HCT116 (cell line): ENCODE results near the gene TANC1. TPM values are rescaled to one million over a fixed set of nuclear protein-coding genes. Genes with fewer than 3 reads are reported as not detected.

ENCODE experiments used
- ATAC-seq: fragments of 200-7000 bp; cut with Tn5 transposase; 2 replicates; pipeline ENCODE4 v1.9.1; 2020; ENCODE audit warnings: mild to moderate bottlenecking, moderate library complexity
- BruUV-seq: library from RNA; stranded (reverse); fragments of 400-500 nt; replicated peaks from 2 replicates; lab custom pipeline; 2021; lab: Mats Ljungman, UMichigan
- CTCF ChIA-PET: fragments of 300-600 bp; sonication (Branson Sonifier 250); formaldehyde crosslinking; loops from one replicate; lab custom pipeline; 2021; ENCODE audit warnings: antibody characterized with exemption; lab: Charles Lee
- POLR2A ChIA-PET: fragments of 300-600, 350-600 bp; sonication (Branson Sonifier 250); formaldehyde crosslinking; loops from one replicate; lab custom pipeline; 2021; ENCODE audit warnings: antibody characterized with exemption; lab: Charles Lee
- RAD21 ChIA-PET, 2 experiments: fragments of 300-600 bp; sonication (Branson Sonifier 250); formaldehyde crosslinking; loops; one replicate each; lab custom pipeline; 2023; ENCODE audit warnings: low total read pairs in 2 of 2; ENCODE audit not compliant: uncharacterized antibody in 2 of 2, unreplicated experiment in 2 of 2, low non-redundant PET in 1 of 2; lab: Charles Lee
- DNase-seq: peaks from one replicate; pipeline ENCODE4 v3.0.0-alpha.2; 2010; ENCODE audit warnings: low read depth, low spot score
- H2AFZ ChIP-seq: fragments of 200-600 bp; shearing (Covaris generic), sonication (generic); 2 replicates; pipeline ENCODE4 v1.6.1; 2017; ENCODE audit warnings: low read depth, mixed run types, mixed read lengths, antibody characterized with exemption, low read length; ENCODE audit not compliant: poor library complexity, severe bottlenecking
- H3K27ac ChIP-seq: 2 replicates; pipeline ENCODE4 v1.5.1; 2012; ENCODE audit warnings: low read depth, low read length
- H3K27me3 ChIP-seq: fragments of 200-600 bp; sonication (generic); 2 replicates; pipeline ENCODE4 v1.6.1; 2016; ENCODE audit warnings: mixed run types, low read length, mixed read lengths; ENCODE audit not compliant: insufficient read depth
- H3K36me3 ChIP-seq, 2 experiments: fragments of 200-500 bp in 1 of 2; fragments of 200-600 bp in 1 of 2; sonication (Bioruptor generic) in 1 of 2; sonication (generic) in 1 of 2; 2 replicates each; pipeline versions ENCODE4 v1.5.1 to v1.6.1; 2014 to 2016; ENCODE audit warnings: low read length in 2 of 2, inconsistent platforms in 1 of 2, mixed read lengths in 1 of 2, mixed run types in 1 of 2; ENCODE audit not compliant: insufficient read depth in 2 of 2, control insufficient read depth in 1 of 2
- H3K4me1 ChIP-seq, 2 experiments: fragments of 200-600 bp in 1 of 2; sonication (generic) in 1 of 2; 2 replicates each; pipeline versions ENCODE4 v1.5.1 to v1.6.1; 2012 to 2017; ENCODE audit warnings: low read length in 2 of 2, inconsistent platforms in 1 of 2, mild to moderate bottlenecking in 1 of 2, mixed read lengths in 1 of 2, mixed run types in 1 of 2, moderate library complexity in 1 of 2; ENCODE audit not compliant: insufficient read depth in 2 of 2, control insufficient read depth in 1 of 2
- H3K4me2 ChIP-seq: fragments of 200-600 bp; sonication (generic); 2 replicates; pipeline ENCODE4 v1.6.1; 2017; ENCODE audit warnings: mixed run types, low read length, mixed read lengths
- H3K4me3 ChIP-seq, 2 experiments: fragments of 200-600 bp in 1 of 2; sonication (generic) in 1 of 2; replicated peaks in 1 of 2; 2 replicates each; pipeline ENCODE4 v1.5.1; 2011 to 2016; ENCODE audit warnings: low read length in 2 of 2, control low read depth in 1 of 2, low read depth in 1 of 2, mild to moderate bottlenecking in 1 of 2, mixed read lengths in 1 of 2, mixed run types in 1 of 2
- H3K79me2 ChIP-seq: fragments of 200-600 bp; sonication (generic); 2 replicates; pipeline ENCODE4 v1.6.1; 2017; ENCODE audit warnings: mild to moderate bottlenecking, mixed run types, low read length, moderate library complexity, mixed read lengths; ENCODE audit not compliant: insufficient read depth
- H3K9ac ChIP-seq: fragments of 200-600 bp; sonication (generic); 2 replicates; pipeline ENCODE4 v1.6.1; 2016; ENCODE audit warnings: low read length, mixed read lengths
- H3K9me2 ChIP-seq: fragments of 200-600 bp; sonication (generic), shearing (Covaris generic); 2 replicates; pipeline ENCODE4 v1.6.1; 2017; ENCODE audit warnings: mixed run types, mild to moderate bottlenecking, moderate library complexity; ENCODE audit not compliant: insufficient read depth
- H3K9me3 ChIP-seq, 2 experiments: fragments of 200-500 bp in 1 of 2; fragments of 200-600 bp in 1 of 2; sonication (Bioruptor generic) in 1 of 2; sonication (generic) in 1 of 2; 2 replicates each; pipeline ENCODE4 v1.6.1; 2014 to 2017; ENCODE audit warnings: low read length in 2 of 2, mixed read lengths in 2 of 2, inconsistent platforms in 1 of 2, low read depth in 1 of 2, mild to moderate bottlenecking in 1 of 2, mixed run types in 1 of 2, moderate library complexity in 1 of 2; ENCODE audit not compliant: control insufficient read depth in 1 of 2, insufficient read depth in 1 of 2
- H4K20me1 ChIP-seq: fragments of 200-600 bp; sonication (generic), shearing (Covaris generic); 2 replicates; pipeline ENCODE4 v1.6.1; 2017; ENCODE audit warnings: mixed run types, mild to moderate bottlenecking, moderate library complexity; ENCODE audit not compliant: insufficient read depth
- CEBPB ChIP-seq: IDR thresholded peaks from 2 replicates; pipeline ENCODE4 v1.6.1; 2012; ENCODE audit warnings: low read depth
- CTCF ChIP-seq, 3 experiments: fragments of 200-600 bp in 1 of 3; sonication (generic) in 1 of 3; IDR thresholded peaks in 2 of 3; conservative IDR thresholded peaks in 1 of 3; 2 replicates each; pipeline ENCODE4 v1.5.1; 2012 to 2017; ENCODE audit warnings: low read depth in 2 of 3, low read length in 2 of 3, antibody characterized with exemption in 1 of 3, borderline replicate concordance in 1 of 3, control low read depth in 1 of 3, mild to moderate bottlenecking in 1 of 3, mixed read lengths in 1 of 3, mixed run types in 1 of 3, moderate library complexity in 1 of 3; ENCODE audit not compliant: insufficient read depth in 1 of 3
- EGR1 ChIP-seq: IDR thresholded peaks from 2 replicates; pipeline ENCODE4 v1.6.1; 2012; ENCODE audit warnings: low read depth
- ELF1 ChIP-seq: IDR thresholded peaks from 2 replicates; pipeline ENCODE4 v1.6.1; 2012; ENCODE audit warnings: low read depth, borderline replicate concordance
- EZH2 ChIP-seq: fragments of 200-600 bp; sonication (generic); IDR thresholded peaks from 2 replicates; pipeline ENCODE4 v1.6.1; 2017; ENCODE audit warnings: antibody characterized with exemption, mixed run types
- FOSL1 ChIP-seq: IDR thresholded peaks from 2 replicates; pipeline ENCODE4 v1.6.1; 2012; ENCODE audit warnings: low read depth
- JUND ChIP-seq: IDR thresholded peaks from 2 replicates; pipeline ENCODE4 v1.6.1; 2012
- POLR2A ChIP-seq: IDR thresholded peaks from 2 replicates; pipeline ENCODE4 v1.7.0; 2011; ENCODE audit warnings: borderline replicate concordance; ENCODE audit not compliant: insufficient read depth, insufficient read length; ENCODE audit errors: extremely low read depth
- POLR2AphosphoS5 ChIP-seq: IDR thresholded peaks from 2 replicates; pipeline ENCODE4 v1.6.1; 2011; ENCODE audit warnings: mild to moderate bottlenecking, low read depth, low read length, moderate library complexity
- SIN3A ChIP-seq: IDR thresholded peaks from 2 replicates; pipeline ENCODE4 v1.6.1; 2012; ENCODE audit warnings: low read depth
- SRF ChIP-seq: IDR thresholded peaks from 2 replicates; pipeline ENCODE4 v1.6.1; 2012; ENCODE audit warnings: low read depth
- ZBTB33 ChIP-seq: IDR thresholded peaks from 2 replicates; pipeline ENCODE4 v1.6.1; 2011; ENCODE audit warnings: mild to moderate bottlenecking, low read length, moderate library complexity; ENCODE audit not compliant: insufficient replicate concordance; ENCODE audit errors: extremely low read depth
- ZFX ChIP-seq: fragments of 450-650 bp; IDR thresholded peaks from 2 replicates; pipeline ENCODE4 v1.6.1; 2017
- intact Hi-C: fragments of 100-400 bp; cut with micrococcal nuclease; formaldehyde crosslinking; loops from 2 replicates; pipeline ENCODE4 v1.10.0; 2022
- total RNA-seq: library from RNA; stranded (reverse); gene quantifications from one replicate; pipeline ENCODE4 v1.2.1, GENCODE V29; 2021; ENCODE audit not compliant: unreplicated experiment
- TF ChIP-seq, protein P1 (sequence below): IDR thresholded peaks from 2 replicates; pipeline ENCODE4 v1.6.1; 2012
- TF ChIP-seq, protein P2 (sequence below): IDR thresholded peaks from 2 replicates; pipeline ENCODE4 v1.6.1; 2012

The TANC1 gene
- total RNA-seq, 1 experiment from 2014 or later: 15.1 TPM

- ChIA-PET RAD21 (no interaction called here), CTCF (no interaction called here), POLR2A (no interaction called here)
- Histone ChIP-seq H3K27ac (no peak overlapping the region), H3K9me2 (no peaks in the 10 kb centered on the region), H3K9ac (no peak overlapping the region), H3K9me3 (no peaks in the 10 kb centered on the region), H3K4me3 (no peak overlapping the region), H4K20me1 (no peaks in the 10 kb centered on the region), H3K27me3 (no peaks in the 10 kb centered on the region), H3K4me2 (no peak overlapping the region), H3K79me2 (no peaks in the 10 kb centered on the region), H3K36me3 (no peaks in the 10 kb centered on the region), H3K4me1 (no peaks in the 10 kb centered on the region), H2AFZ (no peak overlapping the region)
- intact Hi-C loops: no loop called here
- DNase-seq (no peak), ATAC-seq (no peak)
- BruUV-seq: no TSS peak
- TF ChIP-seq CTCF (IDR thresholded peaks at IDR 0.05 in 2 of 3, conservative IDR thresholded peaks at IDR 0.05 in 1 of 3; ENCODE audit: borderline replicate concordance in 1 of 3, insufficient read depth in 1 of 3, low read depth in 2 of 3, low read length in 2 of 3) (no peak), SRF (no peak), POLR2A (no peak), SIN3A (no peak), EZH2 (no peak), EGR1 (no peak), CEBPB (no peak), POLR2AphosphoS5 (no peak), ELF1 (no peak), FOSL1 (no peak), ZFX (no peak), ZBTB33 (no peak), JUND (no peak)
- TF ChIP-seq, protein P1, sequence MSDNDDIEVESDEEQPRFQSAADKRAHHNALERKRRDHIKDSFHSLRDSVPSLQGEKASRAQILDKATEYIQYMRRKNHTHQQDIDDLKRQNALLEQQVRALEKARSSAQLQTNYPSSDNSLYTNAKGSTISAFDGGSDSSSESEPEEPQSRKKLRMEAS: no peak
- TF ChIP-seq, protein P2, sequence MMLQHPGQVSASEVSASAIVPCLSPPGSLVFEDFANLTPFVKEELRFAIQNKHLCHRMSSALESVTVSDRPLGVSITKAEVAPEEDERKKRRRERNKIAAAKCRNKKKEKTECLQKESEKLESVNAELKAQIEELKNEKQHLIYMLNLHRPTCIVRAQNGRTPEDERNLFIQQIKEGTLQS: no peak
Observed at GRCh38 chr2:158940356-158940755, 28.1 kb upstream of the TANC1 start.
